Mononuclear cell (primary cell): ENCODE data around the gene FAM163A. TPM values are rescaled to one million over a fixed set of nuclear protein-coding genes. Genes with fewer than 3 reads are reported as not detected.
"Not testable (repeated sequence)": the region's sequence is repeated elsewhere in the genome, so short reads cannot be mapped to it uniquely, and the experiment has no call there.

ENCODE experiments used
- H3K27me3 ChIP-seq: 2 replicates; pipeline ENCODE4 v1.6.0; 2011; ENCODE audit warnings: low read length, control low read depth; ENCODE audit not compliant: insufficient read depth
- H3K4me1 ChIP-seq: 2 replicates; pipeline ENCODE4 v1.5.1; 2011; ENCODE audit warnings: mild to moderate bottlenecking, low read length, control low read depth; ENCODE audit not compliant: insufficient read depth
- H3K4me3 ChIP-seq: 2 replicates; pipeline ENCODE4 v1.5.1; 2011; ENCODE audit warnings: mild to moderate bottlenecking, low read length, moderate library complexity
- H3K9me3 ChIP-seq: 2 replicates; pipeline ENCODE4 v1.5.1; 2011; ENCODE audit warnings: low read depth, mild to moderate bottlenecking, control low read depth, low read length
- total RNA-seq: library from RNA; depleted of rRNA; stranded (reverse); fragments of >200 nt; gene quantifications from one replicate; pipeline ENCODE4 v1.2.3, GENCODE V29; 2012

Gene FAM163A
- total RNA-seq, 1 donor = 0.21 TPM

DNA sequence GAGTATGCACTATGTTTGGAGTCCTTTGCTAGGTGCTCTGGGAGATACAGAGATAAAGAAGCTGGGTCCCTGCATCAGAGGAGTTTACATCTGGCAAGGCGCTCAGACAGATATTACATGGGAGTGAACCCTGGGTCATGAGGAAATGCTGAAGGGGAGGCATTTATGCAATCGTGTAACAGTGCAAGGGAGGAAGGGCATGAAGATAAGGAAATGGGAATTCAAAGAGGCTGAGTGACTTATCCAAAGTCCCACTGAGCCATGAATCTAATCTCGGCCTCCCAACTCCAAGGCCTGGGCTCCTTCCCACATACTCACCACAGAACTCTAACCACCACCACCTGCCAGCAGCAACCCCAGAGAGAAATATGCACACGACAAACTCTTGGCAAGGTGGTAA is 51.6 kb downstream of the FAM163A start:
- Histone ChIP-seq H3K9me3 (no peaks in the 10 kb centered on the region), H3K4me1 (no peaks in the 10 kb centered on the region), H3K27me3 (no peaks in the 10 kb centered on the region), H3K4me3 (no peak overlapping the region)

DNA sequence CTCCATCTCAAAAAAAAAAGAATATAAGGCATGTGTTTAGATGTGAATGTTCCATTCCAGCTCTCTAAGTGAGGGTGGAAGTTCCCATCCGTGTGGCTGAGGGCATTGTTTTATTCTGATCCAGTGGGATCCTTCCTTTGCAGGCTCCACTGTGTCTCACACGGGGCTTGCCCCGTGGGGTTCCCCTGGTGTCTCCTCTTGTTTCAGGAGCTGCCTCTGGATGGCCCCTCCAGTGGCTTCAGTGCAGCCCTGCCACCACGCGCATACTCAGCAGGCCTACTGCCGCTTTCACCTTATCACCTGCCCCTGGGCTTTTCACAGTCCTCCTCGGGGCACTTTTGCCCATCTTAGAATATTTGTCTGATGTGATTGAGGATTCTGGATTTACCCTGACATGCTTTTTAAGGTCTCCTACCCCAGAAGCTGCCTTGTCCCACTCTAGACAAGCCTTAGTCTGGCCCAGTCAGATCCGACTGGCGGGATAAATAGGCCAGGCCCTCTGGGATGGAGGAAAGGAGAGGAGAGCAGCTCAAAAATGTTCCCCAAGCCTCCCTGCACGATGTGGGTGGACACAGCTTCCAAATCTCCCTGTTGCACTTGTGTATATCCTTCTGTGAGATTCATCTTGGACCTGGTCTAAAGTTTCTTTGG is 55.2 kb downstream of the FAM163A start:
- no peaks in the 10 kb centered on the region for H3K27me3 ChIP-seq
- no peaks in the 10 kb centered on the region for H3K4me1 ChIP-seq

DNA sequence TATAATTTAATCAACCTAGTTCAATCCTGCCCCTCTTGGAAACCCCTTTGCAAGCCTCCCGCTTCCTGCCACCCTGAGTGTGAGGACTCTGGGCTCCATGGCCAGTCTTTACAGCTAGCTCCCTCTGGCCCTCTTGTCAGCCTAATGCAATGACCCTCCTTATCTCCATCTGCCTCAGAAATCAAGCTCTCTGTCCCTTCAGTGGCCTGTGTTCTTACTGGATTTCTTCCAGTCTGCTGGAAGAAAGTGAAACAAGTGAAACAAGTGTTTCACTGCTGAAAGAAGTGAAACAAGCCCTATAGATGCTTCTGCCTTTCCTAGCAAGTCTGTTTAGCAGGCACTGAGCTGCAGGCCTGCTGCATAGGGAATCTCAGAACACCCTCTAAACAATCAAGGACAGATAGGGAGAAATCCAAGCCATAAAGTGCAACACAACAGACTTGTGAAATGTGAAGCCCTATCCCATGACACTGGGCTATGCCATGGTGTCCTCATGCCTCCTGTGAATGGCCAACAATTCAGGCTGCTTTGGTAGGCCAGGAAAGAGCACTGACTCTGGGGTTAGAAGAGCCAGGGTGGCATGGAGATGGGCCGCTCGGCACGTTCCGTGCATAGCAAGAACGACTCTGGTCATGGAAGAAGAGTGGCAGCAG is 55.9 kb downstream of the FAM163A start:
- H3K4me3 ChIP-seq = no peak overlapping the region

More for the DNA sequence above, 55.2 kb downstream of the FAM163A start:
- Histone ChIP-seq H3K9me3 (no peaks in the 10 kb centered on the region), H3K4me3 (no peak overlapping the region)

DNA sequence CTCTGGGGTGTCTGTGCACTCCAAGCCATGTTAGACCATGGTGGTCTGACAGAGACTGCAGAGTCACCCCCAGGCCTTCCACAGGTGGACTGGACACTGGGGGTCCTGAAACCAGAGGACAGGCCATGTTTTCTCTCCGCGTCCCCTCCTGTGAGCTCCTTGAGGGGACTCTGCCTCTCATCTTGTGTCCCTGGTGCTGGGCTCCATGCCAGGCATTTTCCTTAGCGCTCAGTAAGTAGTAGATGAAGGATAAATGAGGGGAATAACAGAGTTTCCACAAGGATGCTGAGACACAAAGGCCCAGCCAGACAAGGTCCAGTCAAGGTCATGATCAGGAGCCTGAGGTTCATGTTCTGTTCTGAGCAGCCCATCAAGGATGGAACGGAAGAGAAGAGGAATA is 57.4 kb downstream of the FAM163A start:
- Histone ChIP-seq H3K4me3 (no peak overlapping the region), H3K27me3 (no peaks in the 10 kb centered on the region), H3K4me1 (no peaks in the 10 kb centered on the region), H3K9me3 (no peaks in the 10 kb centered on the region)

More for the DNA sequence above, 55.9 kb downstream of the FAM163A start:
- no peaks in the 10 kb centered on the region for H3K27me3 ChIP-seq
- H3K9me3 ChIP-seq = no peaks in the 10 kb centered on the region
- H3K4me1 ChIP-seq = no peaks in the 10 kb centered on the region

DNA sequence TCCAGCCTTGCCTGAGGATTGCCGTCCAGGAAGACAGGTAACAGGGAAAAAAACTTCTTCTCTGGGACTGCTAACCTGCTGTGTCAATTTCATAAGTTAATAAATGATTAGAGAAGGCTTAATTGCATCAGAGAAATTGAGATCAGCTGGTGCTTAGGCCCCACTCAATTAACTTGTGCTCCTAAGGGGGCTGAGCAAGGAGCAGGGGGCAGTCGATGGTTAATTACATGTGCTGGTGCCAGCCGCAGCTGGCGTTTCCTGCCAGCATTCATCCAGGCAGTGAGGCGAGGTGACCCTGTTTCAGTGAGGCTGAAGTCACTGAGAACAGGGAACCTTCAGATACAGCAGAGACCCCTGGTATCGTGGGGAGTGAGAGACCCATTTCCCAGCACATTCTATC is 60.0 kb downstream of the FAM163A start:
- Histone ChIP-seq H3K9me3 (no peaks in the 10 kb centered on the region), H3K4me1 (no peaks in the 10 kb centered on the region), H3K27me3 (no peaks in the 10 kb centered on the region), H3K4me3 (no peak overlapping the region)

DNA sequence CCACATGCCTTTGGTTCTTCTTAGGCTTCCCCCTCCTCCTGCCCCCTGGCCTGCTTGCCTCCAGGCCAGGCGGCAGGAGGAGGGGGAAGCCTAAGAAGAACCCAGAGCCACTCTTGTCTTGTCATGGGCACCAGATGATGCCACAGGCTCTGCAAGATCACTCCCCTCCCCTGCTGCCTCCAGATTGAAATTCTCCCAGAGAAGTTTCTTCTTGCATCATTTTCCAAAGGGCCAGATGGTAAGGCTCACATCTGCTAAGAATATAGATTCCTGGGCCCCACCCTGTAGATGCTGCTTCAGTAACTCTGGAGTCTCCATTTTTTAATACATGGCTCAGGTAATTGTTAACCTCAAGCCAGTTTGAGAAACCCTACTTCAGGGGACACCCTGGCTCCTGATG is 60.8 kb downstream of the FAM163A start:
- H3K27me3 ChIP-seq = no peaks in the 10 kb centered on the region
- H3K4me3 ChIP-seq = no peak overlapping the region
- no peaks in the 10 kb centered on the region for H3K4me1 ChIP-seq
- no peaks in the 10 kb centered on the region for H3K9me3 ChIP-seq

DNA sequence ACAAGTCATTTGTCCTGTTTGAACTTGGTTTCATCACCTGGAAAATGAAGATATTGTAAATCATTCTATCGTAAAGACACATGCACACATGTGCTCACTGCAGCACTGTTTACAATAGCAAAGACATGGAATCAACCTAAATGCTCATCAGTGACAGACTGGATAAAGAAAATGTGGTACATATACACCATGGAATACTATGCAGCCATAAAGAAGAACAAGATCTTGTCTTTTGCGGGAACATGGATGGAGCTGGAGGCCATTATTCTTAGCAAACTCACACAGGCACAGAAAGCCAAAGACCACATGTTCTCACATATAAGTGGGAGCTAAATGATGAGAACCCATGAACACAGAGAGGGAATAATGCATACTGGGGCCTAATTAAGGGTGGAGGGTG is 61.3 kb downstream of the FAM163A start:
- not testable (repeated sequence) for H3K4me1 ChIP-seq, H3K4me3 ChIP-seq, H3K27me3 ChIP-seq, H3K9me3 ChIP-seq

DNA sequence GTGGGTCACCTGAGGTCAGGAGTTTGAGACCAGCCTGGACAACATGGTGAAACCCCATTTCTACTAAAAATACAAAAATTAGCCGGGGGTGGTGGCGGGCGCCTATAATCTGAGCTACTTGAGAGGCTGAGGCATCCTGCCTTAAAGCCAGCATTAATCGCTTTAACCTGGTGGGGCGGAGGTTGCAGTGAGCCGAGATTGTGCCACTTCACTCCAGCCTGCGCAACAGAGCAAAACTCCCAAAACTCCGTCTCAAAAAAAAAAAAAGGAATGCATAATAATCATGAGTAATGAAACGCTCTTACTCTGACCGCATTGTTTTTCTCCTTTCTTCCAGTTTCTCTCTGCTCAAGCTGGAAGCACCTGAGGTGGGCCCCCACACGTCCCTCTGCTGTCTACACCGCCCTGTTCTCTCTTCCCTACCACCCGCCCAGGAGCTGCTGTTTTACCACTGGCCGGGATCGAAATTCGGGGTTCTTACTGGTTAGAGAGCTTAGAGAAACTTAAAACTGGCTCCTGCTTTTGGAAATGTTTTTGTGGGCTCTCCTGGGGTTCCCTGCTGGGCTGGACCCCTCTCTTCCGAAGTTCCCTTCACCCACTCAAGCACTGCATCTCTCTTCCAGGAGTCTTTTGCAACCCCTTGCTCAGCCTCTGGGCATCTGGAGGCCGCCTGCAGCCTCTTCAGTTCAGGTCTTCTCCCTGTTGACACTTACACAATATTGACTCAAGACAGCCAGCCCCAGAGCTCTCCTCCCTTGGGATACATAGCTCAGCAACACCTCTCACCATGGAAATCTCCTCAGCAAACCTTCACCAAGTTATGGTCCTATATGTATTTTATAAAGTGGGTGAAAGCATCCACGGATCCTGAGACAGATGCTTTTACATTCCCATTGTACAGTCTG is 62.5 kb downstream of the FAM163A start:
- Histone ChIP-seq H3K9me3 (no peaks in the 10 kb centered on the region), H3K4me3 (no peak overlapping the region), H3K27me3 (no peaks in the 10 kb centered on the region), H3K4me1 (no peaks in the 10 kb centered on the region)

DNA sequence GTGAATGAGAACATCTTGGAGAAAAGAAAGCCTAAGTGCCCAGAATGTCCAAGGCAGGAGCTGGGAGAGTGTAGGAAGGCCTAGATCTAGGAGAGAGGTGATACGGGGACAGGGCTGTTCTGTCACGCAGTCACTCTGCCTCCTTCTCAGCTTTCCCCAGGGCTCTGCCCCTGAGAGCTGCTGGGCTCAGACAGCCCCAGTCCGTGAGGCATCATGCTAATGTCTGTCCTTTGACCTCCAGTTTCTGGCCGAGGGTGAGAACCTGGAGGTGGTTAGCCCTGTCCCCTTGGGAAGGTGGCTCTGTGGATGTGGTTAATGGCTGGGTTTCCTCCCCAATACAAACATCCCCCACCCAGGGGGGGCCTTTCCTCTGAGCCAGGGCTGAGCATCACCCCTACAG is 63.2 kb downstream of the FAM163A start:
- Histone ChIP-seq H3K27me3 (no peaks in the 10 kb centered on the region), H3K4me3 (no peak overlapping the region), H3K4me1 (no peaks in the 10 kb centered on the region), H3K9me3 (no peaks in the 10 kb centered on the region)

DNA sequence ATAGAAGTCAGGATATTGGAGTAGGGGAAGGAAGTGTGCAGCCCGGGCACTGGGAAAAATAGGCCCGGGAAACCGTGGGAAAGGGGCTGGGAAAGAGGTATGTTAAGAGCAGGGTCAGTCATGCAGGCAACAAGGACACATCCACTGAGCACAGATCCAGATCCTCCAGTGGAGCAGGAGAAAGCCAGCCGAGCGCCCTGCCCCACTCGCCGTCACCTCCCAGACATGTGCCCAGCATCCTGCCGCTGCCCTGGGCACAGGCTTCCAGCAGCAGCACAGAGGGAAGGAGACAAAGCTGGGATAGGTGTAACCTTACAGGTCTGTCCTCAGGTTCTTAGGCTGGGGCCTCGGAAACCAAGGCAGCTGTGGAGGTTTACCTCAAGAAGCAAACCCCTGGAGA is 64.2 kb downstream of the FAM163A start:
- Histone ChIP-seq H3K9me3 (no peaks in the 10 kb centered on the region), H3K4me1 (no peaks in the 10 kb centered on the region), H3K4me3 (no peak overlapping the region), H3K27me3 (no peaks in the 10 kb centered on the region)

DNA sequence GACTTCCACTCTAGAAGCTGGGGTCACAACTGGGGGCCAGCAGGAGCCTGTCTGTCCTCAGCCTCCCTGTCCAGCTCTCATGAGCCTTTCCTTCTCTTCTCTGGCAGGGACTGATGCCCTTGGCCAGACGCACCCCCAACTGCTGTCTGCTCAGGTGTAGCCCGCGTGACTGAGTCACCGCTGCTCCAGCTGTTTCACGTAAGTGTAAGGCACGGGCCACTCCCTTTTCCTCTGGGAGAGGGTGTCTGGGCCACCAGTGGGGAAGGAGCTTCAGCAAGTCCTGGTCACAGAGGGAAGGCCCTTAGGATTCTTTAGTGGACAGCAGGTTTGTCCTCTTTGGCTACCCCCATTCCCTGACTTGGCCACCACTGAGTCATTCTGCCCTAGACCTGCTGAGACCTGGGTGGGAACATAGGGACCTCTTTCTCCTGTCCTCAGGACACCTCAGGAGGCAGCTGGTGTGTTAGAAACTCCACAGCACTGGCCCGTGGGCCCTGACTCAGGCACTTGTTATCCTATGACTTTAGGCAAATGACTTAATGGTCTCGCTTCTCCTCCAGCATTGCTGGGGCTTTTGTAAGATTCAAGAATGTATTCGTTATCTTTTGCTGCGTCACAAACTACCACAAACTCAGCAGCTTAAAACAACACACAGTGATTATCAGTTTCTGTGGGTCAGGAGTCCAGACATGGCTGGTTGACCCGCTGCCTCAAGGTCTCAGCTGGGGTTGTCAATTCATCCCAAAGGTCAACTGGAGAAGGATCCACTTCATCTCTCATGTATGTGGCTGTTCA is 64.8 kb downstream of the FAM163A start:
- no peaks in the 10 kb centered on the region for H3K27me3 ChIP-seq
- H3K9me3 ChIP-seq = no peaks in the 10 kb centered on the region
- H3K4me1 ChIP-seq = no peaks in the 10 kb centered on the region
- H3K4me3 ChIP-seq = no peak overlapping the region

DNA sequence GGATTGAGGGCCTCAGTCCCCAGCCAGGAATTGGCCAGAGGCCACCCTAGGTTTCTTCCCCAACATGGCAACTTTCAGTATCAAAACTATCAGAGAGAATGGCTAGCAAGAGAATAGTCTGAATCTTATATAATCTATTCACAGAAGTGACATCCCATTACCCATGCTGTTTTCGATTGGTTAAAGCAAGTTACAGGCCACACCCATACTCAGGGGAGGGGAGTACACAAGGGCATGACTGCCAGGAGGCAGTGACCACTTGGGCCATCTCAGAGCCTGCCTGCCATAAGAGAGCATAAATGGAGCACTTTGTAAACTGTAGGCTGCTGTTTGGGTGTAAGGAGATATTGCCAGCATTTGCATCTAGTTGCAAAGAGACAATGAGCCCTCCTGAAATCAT is 65.4 kb downstream of the FAM163A start:
- Histone ChIP-seq H3K9me3 (no peaks in the 10 kb centered on the region), H3K27me3 (no peaks in the 10 kb centered on the region), H3K4me3 (no peak overlapping the region), H3K4me1 (no peaks in the 10 kb centered on the region)

DNA sequence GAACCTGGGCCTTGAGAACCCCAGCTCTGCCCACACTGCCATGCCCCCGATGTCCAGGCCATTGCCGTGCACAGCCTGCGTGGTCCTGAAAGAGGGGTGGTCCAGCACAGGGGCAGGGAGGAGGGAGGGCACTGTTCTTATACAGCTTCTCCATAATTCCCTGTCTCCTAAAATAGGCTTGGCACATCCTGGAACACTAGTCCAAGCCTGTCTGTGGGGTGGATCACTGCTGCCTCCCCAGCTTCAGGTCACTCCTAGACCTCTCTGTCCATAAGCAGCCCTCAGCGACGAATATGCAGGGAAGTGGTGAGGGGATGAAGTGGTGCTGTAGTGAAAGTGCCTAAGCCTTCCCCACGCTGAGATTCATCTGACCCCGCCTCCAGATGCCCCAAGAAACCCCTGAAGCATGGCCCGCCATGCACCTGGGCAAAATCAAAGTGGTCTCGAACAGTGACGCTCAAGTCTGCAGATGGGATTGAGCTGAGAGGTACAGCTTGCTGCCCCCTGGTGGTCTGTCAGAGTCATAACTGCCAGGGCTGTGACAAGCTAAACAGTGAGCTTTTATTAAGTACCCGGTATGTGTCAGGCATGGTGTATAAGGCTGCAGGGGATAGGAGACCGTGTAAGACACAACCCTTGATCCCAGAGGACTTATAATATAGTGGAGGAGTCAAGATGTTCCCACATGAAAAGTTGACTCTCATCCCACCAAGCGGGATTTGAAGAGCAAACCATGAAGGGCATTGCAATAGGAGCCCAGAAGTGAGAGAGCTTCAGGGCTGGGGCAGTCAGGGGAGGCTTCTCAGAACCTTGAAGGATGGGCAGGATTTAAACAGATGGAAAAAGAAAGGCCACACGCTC is 66.6 kb downstream of the FAM163A start:
- Histone ChIP-seq H3K27me3 (no peaks in the 10 kb centered on the region), H3K9me3 (no peaks in the 10 kb centered on the region), H3K4me1 (peaks cover 6% of the 10 kb centered on the region), H3K4me3 (no peak overlapping the region)

DNA sequence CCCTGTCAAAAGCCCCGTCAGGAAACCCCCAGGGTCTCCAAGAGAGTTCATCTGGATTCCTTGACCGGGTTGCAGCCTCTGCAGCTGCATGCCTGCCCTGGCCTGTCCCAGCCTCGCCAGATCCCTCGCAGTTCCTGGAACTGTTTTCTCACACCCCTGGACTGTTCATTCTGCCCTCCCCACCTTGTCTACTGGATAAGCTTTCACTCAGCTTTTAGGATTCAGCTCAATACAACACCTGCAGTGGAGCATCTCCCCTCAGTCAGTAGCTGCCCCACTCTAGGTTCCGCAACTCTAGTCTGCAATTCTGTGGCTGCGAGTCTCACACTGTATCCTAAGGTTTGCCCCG is 67.2 kb downstream of the FAM163A start:
- Histone ChIP-seq H3K9me3 (no peaks in the 10 kb centered on the region), H3K27me3 (no peaks in the 10 kb centered on the region), H3K4me3 (no peak overlapping the region), H3K4me1 (peaks cover 11% of the 10 kb centered on the region)
